Pons (tissue), 1 donor: ENCODE data around the gene CD300LG.
"Not testable (repeated sequence)": the region's sequence is repeated elsewhere in the genome, so short reads cannot be mapped to it uniquely, and the experiment has no call there.

ENCODE experiments used
- DNase-seq: peaks from one replicate; pipeline ENCODE4 v3.0.0-alpha.2; 2016; ENCODE audit warnings: low spot score

CD300LG gene, protein sequence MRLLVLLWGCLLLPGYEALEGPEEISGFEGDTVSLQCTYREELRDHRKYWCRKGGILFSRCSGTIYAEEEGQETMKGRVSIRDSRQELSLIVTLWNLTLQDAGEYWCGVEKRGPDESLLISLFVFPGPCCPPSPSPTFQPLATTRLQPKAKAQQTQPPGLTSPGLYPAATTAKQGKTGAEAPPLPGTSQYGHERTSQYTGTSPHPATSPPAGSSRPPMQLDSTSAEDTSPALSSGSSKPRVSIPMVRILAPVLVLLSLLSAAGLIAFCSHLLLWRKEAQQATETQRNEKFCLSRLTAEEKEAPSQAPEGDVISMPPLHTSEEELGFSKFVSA

DNA sequence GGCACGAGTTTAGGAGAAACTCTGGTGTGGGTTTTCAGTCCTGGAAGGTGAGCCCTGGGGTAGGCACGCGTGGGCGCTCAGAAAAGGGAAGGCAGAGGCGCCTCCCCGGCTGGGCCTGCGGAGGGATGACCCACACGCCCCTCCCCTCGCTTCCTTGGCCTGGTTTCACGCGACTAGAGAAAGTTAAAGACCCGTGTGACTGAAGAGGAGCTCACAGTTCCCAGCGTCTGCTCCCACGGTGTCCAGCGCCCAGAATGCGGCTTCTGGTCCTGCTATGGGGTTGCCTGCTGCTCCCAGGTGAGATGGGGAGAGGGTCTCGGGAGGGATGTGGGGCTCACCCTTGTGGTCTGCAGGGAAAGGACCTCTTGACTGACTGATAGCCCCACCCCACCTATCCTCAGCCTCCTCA lies at the start of gene CD300LG:
Gene CD300LG (plus strand): TSS at position 214 of the 409 bp plus-strand sequence. CDS start 41 bp downstream, at position 255.
- DNase-seq = no peak

- DNase-seq = not testable (repeated sequence)
Observed at GRCh38 chr17:43798024-43798423, 49.0 kb upstream of the CD300LG start.

- no peak for DNase-seq
Observed at GRCh38 chr17:43799047-43799446, 47.9 kb upstream of the CD300LG start.

DNA sequence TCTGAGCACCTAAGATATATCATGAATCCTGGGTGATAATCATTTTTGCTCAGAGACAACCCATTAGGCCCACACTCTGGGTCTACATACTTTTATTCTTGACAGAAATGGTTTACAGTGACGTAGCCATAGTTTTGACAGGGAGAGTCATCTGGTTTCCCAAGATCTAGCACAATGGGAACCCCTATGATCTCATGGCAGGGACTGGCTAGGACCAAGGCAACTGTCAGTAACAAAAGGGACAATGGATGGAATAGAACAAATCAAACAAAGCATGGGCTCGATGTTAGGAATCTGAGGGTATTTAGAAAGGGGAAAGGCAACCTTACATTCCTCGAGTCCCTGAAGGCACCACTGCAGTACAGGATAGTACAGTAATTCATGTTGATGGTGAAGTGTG lies 46.2 kb upstream of the CD300LG start:
- peak; percentile 83 for DNase-seq

- DNase-seq = no peak
Observed at GRCh38 chr17:43801844-43802243, 45.1 kb upstream of the CD300LG start.

- DNase-seq = no peak
Observed at GRCh38 chr17:43803758-43804157, 43.2 kb upstream of the CD300LG start.

GRCh38 chr17:43805117-43805516 lies 41.9 kb upstream of the CD300LG start:
- no peak for DNase-seq

GRCh38 chr17:43808076-43808475 lies 38.9 kb upstream of the CD300LG start:
- DNase-seq = no peak

- DNase-seq = no peak
Observed at GRCh38 chr17:43809121-43809520, 37.9 kb upstream of the CD300LG start.

DNA sequence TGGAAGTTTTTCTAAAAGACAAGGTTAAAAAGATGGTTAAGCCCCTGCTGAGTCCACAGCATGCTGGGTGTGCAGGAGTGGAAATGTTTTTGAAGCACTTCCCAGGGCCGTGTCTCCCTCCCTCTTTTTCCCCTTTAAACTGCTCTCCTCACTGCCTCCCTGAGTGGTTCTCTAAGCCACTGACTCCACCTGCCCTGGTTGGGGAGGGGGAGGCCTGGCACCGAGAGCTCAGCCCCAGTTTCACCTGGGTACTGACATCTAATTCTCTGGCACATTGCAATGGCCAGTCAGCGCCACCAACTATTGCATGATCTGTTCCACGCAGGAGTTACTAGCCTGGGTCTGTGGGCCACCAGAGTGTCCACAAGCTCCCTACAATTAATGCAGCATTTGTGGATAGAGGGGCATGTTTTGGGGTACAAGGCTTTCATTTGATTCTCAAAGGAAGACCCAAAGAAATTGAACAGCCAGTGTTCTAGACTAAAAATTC lies 36.7 kb upstream of the CD300LG start:
- DNase-seq = no peak

DNA sequence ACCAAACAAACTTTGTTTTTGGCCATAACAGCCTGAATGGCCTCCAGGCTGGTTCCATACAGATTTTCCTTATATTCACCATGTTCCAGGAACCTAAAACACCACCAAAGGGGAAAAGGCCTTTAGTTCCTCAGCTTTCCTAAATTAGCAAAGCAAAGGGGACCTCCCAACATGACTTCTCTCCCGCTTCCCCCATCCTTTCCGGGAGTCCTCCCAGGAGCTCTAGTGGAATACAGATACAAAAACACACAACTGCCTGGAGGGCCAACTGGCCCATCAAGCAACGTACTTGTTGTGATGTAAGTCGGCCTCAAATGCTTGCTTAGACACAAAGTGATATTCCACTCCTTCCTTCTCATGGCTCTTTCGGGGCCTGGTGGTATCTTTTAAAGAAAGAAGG lies 36.2 kb upstream of the CD300LG start:
- no peak for DNase-seq

DNA sequence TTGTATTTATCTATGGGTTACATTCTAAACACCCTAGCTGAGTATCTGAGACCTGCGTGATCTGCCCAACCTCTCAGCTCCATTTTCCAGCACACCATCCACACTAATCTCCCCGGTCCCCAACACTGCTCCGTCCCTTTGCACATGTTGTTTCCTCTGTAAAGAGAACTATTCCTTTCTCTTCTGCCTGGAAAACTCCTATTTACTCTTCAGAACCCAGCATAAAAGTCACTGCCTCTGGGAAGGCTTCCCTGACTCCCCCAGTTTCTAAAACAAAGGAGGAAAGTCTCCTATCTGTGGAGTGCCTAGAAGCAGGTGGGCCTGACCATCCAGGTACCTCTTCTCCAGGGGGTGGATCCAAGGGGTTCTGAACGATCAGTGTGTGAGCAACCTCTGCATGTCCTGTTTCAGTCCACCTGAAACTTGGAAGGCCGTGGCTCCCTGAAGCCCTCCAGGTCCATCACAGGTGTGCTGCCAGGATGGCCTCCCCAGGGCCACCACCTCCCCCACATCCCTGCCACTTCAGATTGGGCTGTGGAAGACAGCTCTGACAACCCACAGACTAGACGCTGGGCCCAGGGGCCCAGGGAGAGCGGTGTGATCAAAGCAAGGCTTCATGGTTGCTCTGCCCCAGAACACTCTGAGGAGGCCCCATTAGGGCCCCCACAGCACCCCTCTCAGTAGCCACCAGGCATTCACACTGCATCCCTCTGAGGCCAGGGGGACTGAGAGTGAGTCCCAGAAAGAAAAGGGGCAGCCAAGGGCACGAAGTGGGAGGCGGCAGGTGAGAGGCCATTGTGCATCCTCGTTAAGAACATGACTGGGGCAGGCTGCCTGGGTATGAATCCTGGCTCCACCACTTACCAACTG lies 34.3 kb upstream of the CD300LG start:
- DNase-seq = no peak

DNA sequence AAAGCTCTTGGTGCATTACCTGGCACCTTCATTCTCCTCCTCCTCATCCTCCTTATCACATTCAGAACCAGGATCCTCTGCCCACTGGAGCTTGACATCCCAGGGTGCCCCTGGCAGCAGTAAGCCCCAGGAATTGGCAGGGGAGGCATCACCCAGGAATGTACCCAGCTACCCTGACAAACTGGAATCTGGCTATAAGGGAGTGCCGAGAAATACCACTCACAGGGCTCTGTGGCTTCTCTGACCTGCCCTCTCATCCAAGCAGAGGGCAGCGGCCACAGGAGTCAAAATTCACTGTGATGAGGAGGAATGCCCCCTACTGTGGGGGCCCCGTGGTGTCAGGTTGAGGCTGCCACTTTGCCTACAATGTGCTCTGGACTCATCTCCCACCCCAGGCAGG lies 33.6 kb upstream of the CD300LG start:
- DNase-seq = no peak

DNA sequence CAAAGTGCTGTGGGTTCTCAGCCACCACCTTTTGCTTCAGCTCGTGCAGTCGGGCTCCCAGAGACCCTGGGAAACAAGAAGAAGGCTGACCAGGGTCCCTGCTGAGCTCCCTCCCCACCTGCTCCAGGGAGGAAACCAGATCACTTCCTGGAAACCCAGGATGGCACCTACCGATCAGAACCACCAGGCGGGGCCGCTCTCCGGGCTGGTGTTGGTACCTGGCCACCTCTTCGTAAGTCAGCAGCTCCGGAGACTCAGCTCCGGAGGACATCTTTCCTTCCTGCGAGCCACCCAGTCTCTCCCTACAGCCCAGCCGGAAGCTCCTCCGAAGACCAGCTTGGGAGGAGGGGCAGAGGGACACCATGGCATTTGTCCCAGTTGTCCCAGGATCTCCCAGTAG lies 33.0 kb upstream of the CD300LG start:
- no peak for DNase-seq

DNA sequence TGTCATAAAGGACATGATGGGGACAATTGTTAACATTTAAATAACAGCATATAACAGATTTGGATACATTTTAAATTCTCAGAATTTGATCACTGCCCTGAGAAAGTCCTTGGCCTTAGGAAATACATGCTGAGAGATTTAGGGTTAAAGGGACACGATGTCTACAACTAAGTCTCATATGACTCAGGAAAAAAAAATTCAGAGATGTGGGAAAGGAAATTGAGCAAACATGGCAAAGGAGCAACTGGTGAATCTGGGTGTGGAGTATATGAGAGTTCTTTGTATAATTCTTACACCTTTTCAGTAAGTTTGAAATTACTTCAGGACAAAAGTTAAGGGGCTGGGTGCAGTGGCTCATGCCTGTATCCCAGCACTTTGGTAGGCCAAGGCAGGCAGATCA lies 32.3 kb upstream of the CD300LG start:
- no peak for DNase-seq

DNA sequence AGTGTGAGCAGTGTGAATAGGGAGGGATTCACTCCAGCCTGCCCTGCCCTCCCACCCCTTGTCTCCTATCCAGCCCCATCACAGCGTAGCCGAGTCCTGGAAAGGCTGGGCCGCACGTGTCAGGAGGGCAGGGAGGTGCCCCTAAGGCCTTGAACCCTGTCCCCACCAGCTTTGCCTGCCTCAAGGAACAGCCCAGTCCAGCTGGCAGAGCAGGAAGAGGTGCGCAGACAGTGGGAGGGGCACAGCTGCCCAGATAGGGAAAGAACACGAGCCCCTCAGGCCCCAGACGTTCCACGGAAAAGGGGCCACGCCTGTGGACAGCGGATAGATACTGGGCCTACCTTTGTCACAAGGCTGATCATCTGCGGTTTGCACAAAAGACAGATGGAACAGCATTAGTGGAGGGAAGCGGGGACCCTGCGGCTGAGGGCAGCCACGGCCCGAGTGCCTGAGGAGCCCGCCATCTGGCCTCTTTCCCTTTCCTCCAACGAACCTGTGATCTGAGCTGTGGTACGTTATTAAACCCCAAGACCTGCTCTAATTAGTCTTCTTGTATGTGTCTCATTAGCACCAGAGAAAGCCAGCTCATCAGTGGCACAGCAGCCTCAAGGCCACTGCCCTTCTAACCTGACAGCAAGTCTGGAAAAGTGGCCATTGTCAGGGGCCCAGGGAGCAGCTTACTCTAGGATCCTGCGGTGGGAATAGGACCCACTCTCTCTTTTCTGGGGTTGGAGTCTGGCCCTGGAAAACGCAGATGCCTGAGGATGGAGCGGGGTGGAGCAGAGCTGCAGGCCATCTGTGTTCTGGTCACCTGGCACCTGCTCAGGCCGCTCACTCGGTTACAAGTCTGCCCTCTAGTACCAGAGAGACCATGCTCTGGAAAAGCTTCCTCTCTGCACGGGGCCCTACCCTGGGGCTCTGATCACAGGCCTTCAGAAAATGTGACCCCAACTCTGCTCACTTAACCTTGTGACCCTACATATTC lies 30.3 kb upstream of the CD300LG start:
- no peak for DNase-seq

- DNase-seq = no peak
Observed at GRCh38 chr17:43817826-43818225, 29.1 kb upstream of the CD300LG start.

- DNase-seq = no peak
Observed at GRCh38 chr17:43818966-43819365, 28.0 kb upstream of the CD300LG start.

DNA sequence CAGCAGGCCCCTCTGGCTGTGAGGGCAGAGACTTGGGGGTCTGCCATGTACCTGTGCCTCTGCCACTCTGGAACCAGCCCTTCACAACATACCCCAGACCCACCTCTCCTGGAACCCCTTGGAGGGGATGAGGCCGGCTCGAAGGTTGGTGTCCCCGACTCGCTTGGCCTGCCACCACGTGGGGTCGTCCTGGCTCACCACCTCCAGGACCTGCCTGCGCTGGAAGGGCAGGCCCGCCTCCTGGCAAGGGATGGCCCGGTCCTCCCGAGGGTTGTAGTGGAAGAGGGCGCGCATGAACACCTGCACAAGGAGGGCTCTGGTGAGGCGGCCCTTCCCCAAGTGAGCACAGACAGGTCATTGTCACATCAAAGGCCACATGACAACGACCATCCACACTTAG lies 26.2 kb upstream of the CD300LG start:
- no peak for DNase-seq

- no peak for DNase-seq
Observed at GRCh38 chr17:43822570-43823190, 24.3 kb upstream of the CD300LG start.

DNA sequence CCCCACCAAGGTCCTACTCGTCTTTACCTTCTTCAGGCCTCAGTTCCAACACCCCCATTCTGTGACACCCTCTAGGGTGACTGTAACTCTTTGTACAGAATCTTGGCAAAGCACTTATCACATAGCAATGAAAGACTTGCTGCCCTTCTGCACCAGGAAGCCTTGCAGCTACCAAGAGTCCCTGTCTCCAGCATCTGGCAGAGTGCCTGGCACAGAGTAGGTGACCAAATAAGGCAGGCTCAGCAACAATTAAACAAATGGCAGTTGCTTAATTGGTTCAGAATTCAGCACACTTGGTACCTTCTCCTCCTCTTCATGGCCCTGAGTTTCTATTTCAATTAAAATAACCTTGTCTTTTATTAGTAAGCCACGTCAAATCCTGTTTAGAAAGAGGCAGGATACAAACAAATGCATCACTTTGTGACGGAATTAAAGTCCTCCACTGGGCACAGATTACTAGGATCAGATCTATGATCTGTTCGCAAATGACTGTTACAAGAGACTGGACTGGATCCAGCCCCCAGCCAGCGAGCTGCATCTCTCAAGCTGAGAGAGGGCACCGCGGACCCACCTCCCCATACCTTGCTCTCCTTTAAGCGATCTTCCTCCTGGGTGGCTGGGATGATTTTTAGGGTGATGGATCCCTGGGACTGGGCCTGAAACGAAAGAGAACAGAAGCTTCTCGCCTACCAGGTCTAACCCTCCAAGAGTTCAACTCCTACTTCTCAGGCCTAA lies 23.5 kb upstream of the CD300LG start:
- DNase-seq = no peak
